Measurements from ENCODE around the gene CRACR2B.

CRACR2B gene

GRCh38 chr11:846496-847098 is 18.9 kb downstream of the CRACR2B start:
- DNase-seq (ENCODE audit: insufficient read length): no peak
- TF ChIP-seq POLR2A (IDR thresholded peaks at IDR 0.05; ENCODE audit: low read depth, low read length): no peak
- TF ChIP-seq POLR2AphosphoS5 (IDR thresholded peaks at IDR 0.05; ENCODE audit: low read depth, low read length): no peak
- no peak for TF ChIP-seq TAF1 (IDR thresholded peaks at IDR 0.05; ENCODE audit: borderline replicate concordance, low read depth, low read length)

GRCh38 chr11:847876-848275 is 20.2 kb downstream of the CRACR2B start:
- TF ChIP-seq POLR2A (IDR thresholded peaks at IDR 0.05; ENCODE audit: low read depth, low read length) (no peak), TAF1 (IDR thresholded peaks at IDR 0.05; ENCODE audit: borderline replicate concordance, low read depth, low read length) (no peak), POLR2AphosphoS5 (IDR thresholded peaks at IDR 0.05; ENCODE audit: low read depth, low read length) (no peak)
- DNase-seq (ENCODE audit: insufficient read length) (no peak), FAIRE-seq (no peak)

More at GRCh38 chr11:846496-847098, 18.9 kb downstream of the CRACR2B start:
- peak; percentile 14 for FAIRE-seq

GRCh38 chr11:848380-848931 is 20.7 kb downstream of the CRACR2B start:
- DNase-seq (ENCODE audit: insufficient read length): peak; percentile 94
- FAIRE-seq: peak; percentile 42
- TF ChIP-seq TAF1 (IDR thresholded peaks at IDR 0.05; ENCODE audit: borderline replicate concordance, low read depth, low read length) (no peak), POLR2AphosphoS5 (IDR thresholded peaks at IDR 0.05; ENCODE audit: low read depth, low read length) (no peak), POLR2A (IDR thresholded peaks at IDR 0.05; ENCODE audit: low read depth, low read length) (no peak)

- DNase-seq (ENCODE audit: insufficient read length) (no peak), FAIRE-seq (no peak)
- TF ChIP-seq POLR2A (IDR thresholded peaks at IDR 0.05; ENCODE audit: low read depth, low read length) (no peak), TAF1 (IDR thresholded peaks at IDR 0.05; ENCODE audit: borderline replicate concordance, low read depth, low read length) (no peak), POLR2AphosphoS5 (IDR thresholded peaks at IDR 0.05; ENCODE audit: low read depth, low read length) (no peak)
Measured at GRCh38 chr11:849104-849824, 21.5 kb downstream of the CRACR2B start.

- DNase-seq (ENCODE audit: insufficient read length): no peak
- no peak for FAIRE-seq
- no peak for TF ChIP-seq TAF1 (IDR thresholded peaks at IDR 0.05; ENCODE audit: borderline replicate concordance, low read depth, low read length)
- no peak for TF ChIP-seq POLR2AphosphoS5 (IDR thresholded peaks at IDR 0.05; ENCODE audit: low read depth, low read length)
- no peak for TF ChIP-seq POLR2A (IDR thresholded peaks at IDR 0.05; ENCODE audit: low read depth, low read length)
Measured at GRCh38 chr11:849951-850774, 22.4 kb downstream of the CRACR2B start.

- DNase-seq (ENCODE audit: insufficient read length) (no peak), FAIRE-seq (no peak)
- TF ChIP-seq POLR2A (IDR thresholded peaks at IDR 0.05; ENCODE audit: low read depth, low read length) (no peak), POLR2AphosphoS5 (IDR thresholded peaks at IDR 0.05; ENCODE audit: low read depth, low read length) (no peak), TAF1 (IDR thresholded peaks at IDR 0.05; ENCODE audit: borderline replicate concordance, low read depth, low read length) (no peak)
Measured at GRCh38 chr11:850775-851763, 23.4 kb downstream of the CRACR2B start.

DNA sequence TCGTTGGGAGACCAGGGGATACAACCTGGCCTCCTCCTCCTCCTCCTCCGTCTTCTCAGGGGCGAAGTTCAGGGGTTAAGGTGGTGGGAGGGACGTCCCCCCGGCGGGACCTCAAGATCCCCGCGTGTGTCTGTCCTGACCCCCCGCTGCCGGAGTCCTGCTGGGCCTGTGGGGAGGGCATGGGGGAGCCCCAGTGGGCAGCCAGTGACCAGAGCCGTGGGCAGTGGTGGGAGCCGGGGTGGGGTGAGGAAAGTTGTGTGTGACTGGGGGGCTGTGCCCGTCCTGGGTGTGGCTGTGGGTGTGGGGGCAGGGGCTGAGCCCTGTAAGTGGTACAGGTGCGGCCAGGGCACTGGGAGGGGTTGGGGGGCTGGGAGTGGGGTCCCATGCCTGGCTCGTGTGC is 25.0 kb downstream of the CRACR2B start:
- no peak for TF ChIP-seq POLR2AphosphoS5 (IDR thresholded peaks at IDR 0.05; ENCODE audit: low read depth, low read length)
- TF ChIP-seq TAF1 (IDR thresholded peaks at IDR 0.05; ENCODE audit: borderline replicate concordance, low read depth, low read length): no peak
- TF ChIP-seq POLR2A (IDR thresholded peaks at IDR 0.05; ENCODE audit: low read depth, low read length): no peak
- FAIRE-seq: no peak
- DNase-seq (ENCODE audit: insufficient read length): no peak

GRCh38 chr11:853682-854448 is 26.1 kb downstream of the CRACR2B start:
- FAIRE-seq (no peak), DNase-seq (ENCODE audit: insufficient read length) (no peak)
- TF ChIP-seq POLR2A (IDR thresholded peaks at IDR 0.05; ENCODE audit: low read depth, low read length) (no peak), POLR2AphosphoS5 (IDR thresholded peaks at IDR 0.05; ENCODE audit: low read depth, low read length) (no peak), TAF1 (IDR thresholded peaks at IDR 0.05; ENCODE audit: borderline replicate concordance, low read depth, low read length) (no peak)

- DNase-seq (ENCODE audit: insufficient read length) (no peak), FAIRE-seq (no peak)
- TF ChIP-seq POLR2A (IDR thresholded peaks at IDR 0.05; ENCODE audit: low read depth, low read length) (no peak), TAF1 (IDR thresholded peaks at IDR 0.05; ENCODE audit: borderline replicate concordance, low read depth, low read length) (no peak), POLR2AphosphoS5 (IDR thresholded peaks at IDR 0.05; ENCODE audit: low read depth, low read length) (no peak)
Measured at GRCh38 chr11:854601-855329, 27.0 kb downstream of the CRACR2B start.
